ENCODE measurements around the gene SLC1A1.

The SLC1A1 gene

DNA sequence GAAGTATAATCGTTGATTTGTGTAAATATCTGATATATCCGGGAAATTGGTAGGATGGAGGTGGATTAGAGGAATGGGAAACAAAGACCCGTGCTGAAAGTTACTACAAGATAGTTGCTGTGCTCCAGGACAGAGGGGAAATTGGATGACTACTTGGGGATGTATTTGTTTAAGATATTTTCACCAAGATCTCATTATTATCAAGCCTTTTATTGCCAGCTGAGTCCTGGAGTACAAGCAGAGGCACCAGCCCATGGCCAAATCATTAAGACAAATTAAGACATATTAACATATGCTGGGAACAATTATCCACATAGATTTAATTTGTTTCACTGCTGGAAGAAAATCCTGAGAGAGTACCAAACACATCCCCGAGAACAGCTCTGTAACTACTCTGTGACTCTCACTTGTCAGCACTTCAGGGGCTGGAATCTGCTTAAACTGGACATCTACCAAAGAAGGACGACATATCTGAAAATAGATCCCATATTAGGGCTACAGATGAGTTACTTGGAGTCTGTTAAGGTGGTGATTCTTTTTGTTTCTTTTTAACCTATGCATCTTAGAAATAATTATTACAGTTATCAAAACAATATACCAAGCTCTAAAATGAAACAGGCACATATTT lies 68.2 kb downstream of the SLC1A1 start:
- peaks cover 3% of the 10 kb centered on the region for H3K36me3 Mint-ChIP-seq (ENCODE audit: insufficient read depth)
- H3K9me3 Mint-ChIP-seq, result no peaks in the 10 kb centered on the region
- DNase-seq (no peak), ATAC-seq (replicated peaks) (no peak)
- H3K27ac Mint-ChIP-seq, result no peak overlapping the region
- no peak overlapping the region for H3K4me3 Mint-ChIP-seq
- H3K27me3 Mint-ChIP-seq, result no peaks in the 10 kb centered on the region
- peaks cover 11 to 15% of the 10 kb centered on the region in 2 donors for H3K4me1 Mint-ChIP-seq (ENCODE audit: low read depth in 2 of 2)

DNA sequence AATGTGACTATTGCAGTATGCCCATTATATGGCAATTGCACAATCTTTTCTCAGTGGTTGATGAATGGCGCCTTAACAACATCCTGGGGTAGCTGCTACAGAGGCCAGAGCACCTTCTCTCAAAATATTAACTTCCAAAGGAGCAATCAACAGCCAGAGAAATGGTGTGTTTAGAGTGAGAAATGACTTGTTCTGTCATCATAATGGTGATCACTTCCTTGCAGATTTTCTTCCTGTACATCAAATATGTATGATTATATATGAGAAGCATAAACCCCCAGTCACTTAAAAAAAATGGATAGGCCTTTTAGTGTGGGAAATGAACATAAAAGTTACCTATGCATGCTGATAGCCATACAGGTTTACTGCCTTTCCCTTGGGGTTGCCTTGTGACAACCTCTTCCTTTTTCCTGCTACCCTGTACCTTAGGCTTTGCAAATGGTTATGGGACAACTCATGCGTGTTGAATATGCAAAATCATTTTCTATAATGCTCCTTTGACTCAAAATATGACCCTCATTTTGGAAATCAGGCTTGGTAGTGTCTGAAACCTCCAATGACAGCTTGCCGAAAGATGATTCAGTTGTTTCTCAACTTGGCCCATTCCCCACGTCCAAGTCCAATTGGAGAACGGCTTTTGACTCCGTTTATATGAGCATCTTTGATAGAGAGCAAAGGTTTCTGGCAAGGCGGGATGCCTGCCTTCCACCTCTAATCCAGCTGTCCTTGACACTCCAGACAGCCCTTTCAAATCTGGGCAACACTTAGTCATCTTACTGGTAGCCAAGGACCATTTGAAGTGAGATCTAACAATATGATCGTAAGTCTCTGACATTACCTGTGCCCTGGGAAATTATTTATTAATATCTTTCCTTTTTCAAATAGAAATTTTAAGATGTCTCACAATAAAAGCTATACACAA lies 69.3 kb downstream of the SLC1A1 start:
- H3K27me3 Mint-ChIP-seq, result no peaks in the 10 kb centered on the region
- no peak overlapping the region for H3K27ac Mint-ChIP-seq
- no peak overlapping the region for H3K4me3 Mint-ChIP-seq
- peaks cover 17 to 21% of the 10 kb centered on the region in 2 donors for H3K4me1 Mint-ChIP-seq (ENCODE audit: low read depth in 2 of 2)
- ATAC-seq (replicated peaks) (no peak), DNase-seq (no peak)
- H3K9me3 Mint-ChIP-seq, result no peaks in the 10 kb centered on the region
- H3K36me3 Mint-ChIP-seq (ENCODE audit: insufficient read depth), result peaks cover 3% of the 10 kb centered on the region

DNA sequence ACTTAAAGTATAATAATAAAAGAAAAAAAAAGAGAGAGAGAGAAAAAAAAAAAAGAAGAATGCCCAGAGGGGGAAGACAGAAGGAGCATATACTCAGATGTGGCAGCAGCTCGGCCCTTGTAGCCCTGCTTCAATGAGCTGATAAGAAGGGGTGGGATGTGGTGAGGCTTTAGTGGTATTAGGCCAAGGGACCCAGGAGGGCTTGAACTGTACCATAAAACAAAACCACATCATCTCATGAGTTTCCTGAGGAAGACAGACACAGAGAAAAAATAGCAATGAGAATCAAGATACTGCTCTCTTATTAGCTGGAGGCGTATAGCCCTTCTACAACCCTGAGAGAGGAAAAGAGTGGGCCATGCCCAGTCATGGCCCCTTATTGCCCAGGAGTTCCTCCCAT lies 72.8 kb downstream of the SLC1A1 start:
- DNase-seq (no peak), ATAC-seq (replicated peaks) (peak; percentile 81)
- Mint-ChIP-seq H3K36me3 (ENCODE audit: insufficient read depth) (peaks cover 3% of the 10 kb centered on the region), H3K4me1 (ENCODE audit: low read depth in 2 of 2) (peaks cover 12% of the 10 kb centered on the region in 2 donors), H3K9me3 (no peaks in the 10 kb centered on the region), H3K4me3 (peak overlapping the region in 1 of 2 donors; percentile 60), H3K27me3 (no peaks in the 10 kb centered on the region), H3K27ac (peak overlapping the region; percentile 42 to 75)

DNA sequence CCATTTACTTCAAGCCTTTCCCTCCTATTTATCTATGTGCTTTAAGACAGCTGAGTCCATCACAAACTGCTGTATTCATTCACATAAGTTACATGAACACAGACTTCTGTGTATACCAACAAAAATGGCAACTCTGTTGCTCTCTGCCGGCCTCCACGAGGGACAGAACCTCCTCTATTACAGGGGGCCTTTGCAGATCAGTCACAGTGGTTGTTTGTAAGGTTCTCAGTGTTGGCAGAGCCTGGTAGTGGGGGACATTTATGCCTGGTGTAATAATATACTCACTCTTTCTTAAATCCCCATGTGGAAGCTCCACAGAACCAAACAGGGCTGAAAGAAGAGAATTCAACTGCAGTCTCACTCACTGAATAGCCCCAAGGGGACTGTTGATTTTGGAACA lies 76.5 kb downstream of the SLC1A1 start:
- Mint-ChIP-seq H3K9me3 (no peaks in the 10 kb centered on the region), H3K27ac (peak overlapping the region; percentile 30 to 50), H3K4me1 (ENCODE audit: low read depth in 2 of 2) (peaks cover 12% of the 10 kb centered on the region in 2 donors), H3K36me3 (ENCODE audit: insufficient read depth) (peaks cover 3% of the 10 kb centered on the region), H3K4me3 (no peak overlapping the region), H3K27me3 (no peaks in the 10 kb centered on the region)
- no peak for ATAC-seq (replicated peaks)
- no peak for DNase-seq

DNA sequence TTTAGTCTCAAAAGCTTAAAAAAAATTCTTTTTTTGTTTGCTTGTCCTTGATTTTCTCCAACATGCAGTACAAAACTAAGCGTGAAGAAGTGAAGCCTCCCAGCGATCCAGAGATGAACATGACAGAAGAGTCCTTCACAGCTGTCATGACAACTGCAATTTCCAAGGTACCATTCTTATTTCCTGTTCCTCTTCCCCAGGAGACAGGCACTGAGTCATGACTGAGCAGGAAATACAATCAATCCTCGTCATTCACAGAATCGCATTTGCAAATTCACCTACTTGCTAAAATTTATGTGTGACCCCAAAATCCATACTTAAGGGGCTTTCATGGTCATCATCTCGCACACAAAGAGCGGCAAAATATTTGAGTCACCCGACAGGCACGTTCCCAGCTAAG lies 77.3 kb downstream of the SLC1A1 start:
- Mint-ChIP-seq H3K27me3 (no peaks in the 10 kb centered on the region), H3K4me1 (ENCODE audit: low read depth in 2 of 2) (peaks cover 19 to 20% of the 10 kb centered on the region in 2 donors), H3K9me3 (no peaks in the 10 kb centered on the region), H3K27ac (no peak overlapping the region), H3K4me3 (no peak overlapping the region), H3K36me3 (ENCODE audit: insufficient read depth) (peaks cover 3% of the 10 kb centered on the region)
- ATAC-seq (replicated peaks), result no peak
- DNase-seq, result no peak

DNA sequence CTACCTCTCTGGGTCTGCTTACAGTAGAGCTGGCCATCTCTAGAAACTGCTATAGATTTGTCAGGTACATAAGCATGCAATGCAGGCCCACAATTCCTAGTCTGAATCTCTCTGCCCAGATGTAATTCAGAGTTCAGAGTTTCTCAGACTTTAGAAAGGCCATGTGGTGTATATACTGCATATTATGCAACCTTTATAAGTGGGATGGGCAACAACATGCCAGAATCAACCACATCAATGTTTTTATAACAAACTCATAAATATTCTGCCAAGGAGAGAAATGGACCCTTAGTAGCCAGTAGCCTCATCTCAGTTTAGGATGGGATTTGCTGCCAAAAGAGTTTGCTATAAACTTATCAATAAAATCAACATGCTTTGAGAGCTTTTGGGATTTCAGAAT lies 78.8 kb downstream of the SLC1A1 start:
- no peaks in the 10 kb centered on the region for H3K9me3 Mint-ChIP-seq
- ATAC-seq (replicated peaks), result no peak
- H3K36me3 Mint-ChIP-seq (ENCODE audit: insufficient read depth), result no peaks in the 10 kb centered on the region
- no peak overlapping the region for H3K4me3 Mint-ChIP-seq
- H3K27ac Mint-ChIP-seq, result no peak overlapping the region
- no peaks in the 10 kb centered on the region for H3K27me3 Mint-ChIP-seq
- peaks cover 18 to 23% of the 10 kb centered on the region in 2 donors for H3K4me1 Mint-ChIP-seq (ENCODE audit: low read depth in 2 of 2)
- no peak for DNase-seq

DNA sequence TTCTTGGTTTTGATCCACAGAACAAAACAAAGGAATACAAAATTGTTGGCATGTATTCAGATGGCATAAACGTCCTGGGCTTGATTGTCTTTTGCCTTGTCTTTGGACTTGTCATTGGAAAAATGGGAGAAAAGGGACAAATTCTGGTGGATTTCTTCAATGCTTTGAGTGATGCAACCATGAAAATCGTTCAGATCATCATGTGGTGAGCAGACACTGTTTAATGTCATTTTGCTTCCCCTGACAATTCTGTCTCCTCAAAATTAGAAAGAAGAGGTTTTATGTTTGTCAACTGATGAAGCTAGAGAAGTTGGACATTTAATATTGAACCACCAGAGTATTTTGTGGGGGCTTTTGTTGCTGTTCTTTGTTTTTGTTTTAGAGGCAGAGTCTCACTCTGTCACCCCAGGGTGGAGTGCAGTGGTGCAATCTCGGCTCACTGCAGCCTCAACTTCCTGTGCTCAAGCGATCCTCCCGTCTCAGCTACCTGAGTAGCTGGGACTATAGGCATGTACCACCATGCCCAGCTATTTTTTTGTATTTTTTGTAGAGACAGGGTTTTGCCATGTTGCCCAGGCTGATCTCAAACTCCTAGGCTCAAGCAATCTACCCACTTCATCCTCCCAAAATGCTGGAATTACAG lies 82.0 kb downstream of the SLC1A1 start:
- DNase-seq, result peak in 1 of 3 experiments; percentile 19
- H3K27me3 Mint-ChIP-seq, result peaks cover 0 to 8% of the 10 kb centered on the region in 2 donors
- peak overlapping the region; percentile 51 to 55 for H3K4me3 Mint-ChIP-seq
- H3K9me3 Mint-ChIP-seq, result no peaks in the 10 kb centered on the region
- peak; percentile 69 for ATAC-seq (replicated peaks)
- H3K36me3 Mint-ChIP-seq (ENCODE audit: insufficient read depth), result no peaks in the 10 kb centered on the region
- H3K27ac Mint-ChIP-seq, result peak overlapping the region; percentile 81 to 94
- H3K4me1 Mint-ChIP-seq (ENCODE audit: low read depth in 2 of 2), result peaks cover 21 to 33% of the 10 kb centered on the region in 2 donors

DNA sequence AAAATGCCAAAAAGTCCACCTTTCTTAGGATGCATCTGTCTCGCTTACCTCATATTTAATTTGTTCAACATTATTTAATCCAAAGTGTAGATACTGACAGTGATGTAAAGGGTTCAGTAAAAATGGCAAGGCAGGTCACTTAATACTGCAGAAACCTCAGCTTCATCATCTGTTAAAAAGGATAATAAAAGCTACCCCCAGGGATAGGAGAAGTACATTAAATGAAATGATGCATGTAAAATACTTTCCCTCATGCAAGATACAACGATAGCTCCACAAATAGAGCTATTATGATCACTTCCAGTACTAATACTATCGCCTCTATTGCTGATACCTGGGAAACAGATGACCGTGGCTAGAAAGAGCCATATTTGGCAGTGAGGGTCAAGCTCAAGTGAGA lies 82.9 kb downstream of the SLC1A1 start:
- no peak for ATAC-seq (replicated peaks)

DNA sequence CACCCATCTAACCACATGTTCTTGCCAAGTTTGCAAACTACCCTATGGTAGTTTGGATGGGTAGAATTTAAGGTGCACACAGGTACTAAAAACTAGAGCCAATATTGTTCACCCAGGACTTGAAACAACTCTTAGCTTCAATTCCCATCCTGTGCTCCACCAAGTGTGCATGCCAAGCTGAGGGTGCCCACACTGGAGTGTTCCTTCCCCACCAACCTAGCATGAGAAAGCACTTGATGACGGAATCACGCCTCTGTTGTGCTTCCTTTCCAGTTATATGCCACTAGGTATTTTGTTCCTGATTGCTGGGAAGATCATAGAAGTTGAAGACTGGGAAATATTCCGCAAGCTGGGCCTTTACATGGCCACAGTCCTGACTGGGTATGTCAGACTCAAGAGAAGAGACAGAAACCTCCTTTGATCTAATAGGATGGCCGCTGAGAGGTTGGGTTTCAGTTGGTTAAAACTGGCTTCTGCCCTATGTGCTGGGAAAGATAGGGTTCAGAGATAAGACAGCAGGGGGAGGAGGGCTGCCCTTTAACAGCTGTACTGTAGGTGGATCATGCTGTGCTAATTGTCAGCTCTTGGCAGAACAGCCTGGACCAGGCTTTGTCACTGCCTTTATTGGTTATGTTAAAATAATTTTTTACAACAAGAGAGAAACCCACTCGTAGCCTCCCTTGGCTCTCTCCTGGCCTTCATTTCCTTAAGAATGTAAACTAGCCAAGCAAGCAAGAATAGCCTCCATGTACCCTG lies 83.5 kb downstream of the SLC1A1 start:
- DNase-seq (no peak), ATAC-seq (replicated peaks) (no peak)
- Mint-ChIP-seq H3K9me3 (no peaks in the 10 kb centered on the region), H3K4me3 (peak overlapping the region in 1 of 2 donors; percentile 2), H3K27ac (peak overlapping the region in 1 of 2 donors; percentile 94), H3K27me3 (peaks cover 0 to 9% of the 10 kb centered on the region in 2 donors), H3K36me3 (ENCODE audit: insufficient read depth) (no peaks in the 10 kb centered on the region), H3K4me1 (ENCODE audit: low read depth in 2 of 2) (peaks cover 21 to 33% of the 10 kb centered on the region in 2 donors)

More for the DNA sequence above, 82.9 kb downstream of the SLC1A1 start:
- DNase-seq, result no peak
- no peaks in the 10 kb centered on the region for H3K9me3 Mint-ChIP-seq
- H3K27ac Mint-ChIP-seq, result peak overlapping the region; percentile 81 to 94
- peaks cover 21 to 33% of the 10 kb centered on the region in 2 donors for H3K4me1 Mint-ChIP-seq (ENCODE audit: low read depth in 2 of 2)
- peak overlapping the region in 1 of 2 donors; percentile 51 for H3K4me3 Mint-ChIP-seq
- H3K27me3 Mint-ChIP-seq, result peaks cover 0 to 9% of the 10 kb centered on the region in 2 donors
- no peaks in the 10 kb centered on the region for H3K36me3 Mint-ChIP-seq (ENCODE audit: insufficient read depth)

DNA sequence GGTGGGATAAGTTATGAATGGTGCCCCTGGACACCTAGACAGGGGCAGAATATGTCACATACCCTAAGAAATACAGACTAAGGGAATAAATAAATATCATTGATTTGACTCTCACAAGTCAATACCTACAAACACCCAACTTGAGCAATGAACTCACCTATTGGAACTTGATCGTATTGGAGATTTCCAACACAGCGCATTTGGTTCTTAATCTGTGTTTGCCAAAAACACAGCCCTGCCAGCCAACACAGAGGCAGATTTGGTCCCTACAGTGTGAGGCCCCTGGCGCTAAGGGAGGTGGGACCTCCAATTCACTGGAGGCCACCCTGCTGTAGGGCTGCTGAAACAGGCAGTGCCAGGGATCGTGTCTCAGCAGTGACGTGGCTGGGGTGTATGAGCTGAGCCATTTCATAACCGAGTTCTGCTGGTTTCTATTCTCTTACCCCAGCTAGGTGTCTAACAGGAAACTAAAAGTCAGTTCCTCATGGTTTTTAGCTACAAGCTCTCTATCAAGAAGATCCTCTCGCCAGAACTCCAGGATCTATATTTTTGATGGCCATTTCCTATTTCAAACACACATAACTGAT lies 84.5 kb downstream of the SLC1A1 start:
- peak; percentile 26 for ATAC-seq (replicated peaks)
- Mint-ChIP-seq H3K9me3 (no peaks in the 10 kb centered on the region), H3K4me1 (ENCODE audit: low read depth in 2 of 2) (peaks cover 21 to 33% of the 10 kb centered on the region in 2 donors), H3K36me3 (ENCODE audit: insufficient read depth) (no peaks in the 10 kb centered on the region), H3K27ac (peak overlapping the region in 1 of 2 donors; percentile 94), H3K4me3 (peak overlapping the region in 1 of 2 donors; percentile 2), H3K27me3 (peaks cover 0 to 9% of the 10 kb centered on the region in 2 donors)
- no peak for DNase-seq

DNA sequence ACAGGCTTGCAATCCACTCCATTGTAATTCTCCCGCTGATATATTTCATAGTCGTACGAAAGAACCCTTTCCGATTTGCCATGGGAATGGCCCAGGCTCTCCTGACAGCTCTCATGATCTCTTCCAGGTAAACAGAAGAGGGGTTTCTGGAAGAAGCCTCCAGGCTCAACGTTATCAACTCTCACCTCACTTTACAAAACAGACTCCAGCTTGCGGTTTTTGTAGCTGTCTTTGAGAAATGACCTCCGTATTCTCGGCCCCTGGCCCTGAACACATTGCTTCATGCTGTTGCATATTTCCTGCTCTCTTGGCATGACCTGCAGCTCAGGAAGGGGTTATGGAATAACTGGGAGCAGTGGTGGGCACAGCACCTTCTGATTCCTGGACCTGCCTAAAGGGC lies 85.7 kb downstream of the SLC1A1 start:
- DNase-seq (no peak), ATAC-seq (replicated peaks) (no peak)
- Mint-ChIP-seq H3K4me3 (no peak overlapping the region), H3K9me3 (no peaks in the 10 kb centered on the region), H3K4me1 (ENCODE audit: low read depth in 2 of 2) (peaks cover 21 to 33% of the 10 kb centered on the region in 2 donors), H3K27me3 (peaks cover 0 to 9% of the 10 kb centered on the region in 2 donors), H3K27ac (no peak overlapping the region), H3K36me3 (ENCODE audit: insufficient read depth) (no peaks in the 10 kb centered on the region)

DNA sequence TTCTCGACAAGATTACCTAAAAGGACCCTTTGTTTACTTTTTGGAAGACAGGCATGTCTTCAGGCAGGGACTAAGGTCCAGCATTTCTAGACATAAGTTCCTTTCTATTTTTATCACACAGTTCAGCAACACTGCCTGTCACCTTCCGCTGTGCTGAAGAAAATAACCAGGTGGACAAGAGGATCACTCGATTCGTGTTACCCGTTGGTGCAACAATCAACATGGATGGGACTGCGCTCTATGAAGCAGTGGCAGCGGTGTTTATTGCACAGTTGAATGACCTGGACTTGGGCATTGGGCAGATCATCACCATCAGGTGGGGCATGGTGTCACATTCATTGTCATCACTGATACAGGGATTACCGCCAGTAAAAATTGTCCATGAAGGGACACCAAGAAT lies 86.2 kb downstream of the SLC1A1 start:
- peaks cover 0 to 9% of the 10 kb centered on the region in 2 donors for H3K27me3 Mint-ChIP-seq
- H3K4me1 Mint-ChIP-seq (ENCODE audit: low read depth in 2 of 2), result peaks cover 21 to 33% of the 10 kb centered on the region in 2 donors
- H3K36me3 Mint-ChIP-seq (ENCODE audit: insufficient read depth), result no peaks in the 10 kb centered on the region
- H3K27ac Mint-ChIP-seq, result no peak overlapping the region
- DNase-seq (no peak), ATAC-seq (replicated peaks) (no peak)
- H3K4me3 Mint-ChIP-seq, result no peak overlapping the region
- no peaks in the 10 kb centered on the region for H3K9me3 Mint-ChIP-seq
